WTC11 (cell line): Measurements from ENCODE around the gene TIFAB. TPM values are rescaled to one million over a fixed set of nuclear protein-coding genes. Genes with fewer than 3 reads are reported as not detected.

Experiments used
- ATAC-seq: fragments of 200-7000 bp; cut with Tn5 transposase; 2 replicates; pipeline ENCODE4 v1.10.0; 2021; ENCODE audit warnings: mild to moderate bottlenecking, moderate library complexity
- CTCF ChIA-PET: fragments of 300-600 bp; sonication (Branson Sonifier 250); formaldehyde crosslinking; loops from one replicate; lab custom pipeline; 2021; ENCODE audit warnings: antibody characterized with exemption; lab: Charles Lee
- POLR2A ChIA-PET: fragments of 350-600 bp; sonication (Branson Sonifier 250); formaldehyde crosslinking; loops from one replicate; lab custom pipeline; 2021; ENCODE audit warnings: antibody characterized with exemption; lab: Charles Lee
- DNase-seq: peaks from one replicate; pipeline ENCODE4 v3.0.0; 2021; ENCODE audit warnings: low spot score
- H3K27ac Mint-ChIP-seq: 2 replicates; pipeline ENCODE4 v1.8.0; 2021; ENCODE audit warnings: mixed read lengths
- H3K27me3 Mint-ChIP-seq: 2 replicates; pipeline ENCODE4 v1.8.0; 2021; ENCODE audit warnings: low read depth, mild to moderate bottlenecking, moderate library complexity, mixed read lengths
- H3K36me3 Mint-ChIP-seq: 2 replicates; pipeline ENCODE4 v1.8.0; 2021; ENCODE audit warnings: mixed read lengths
- H3K4me1 Mint-ChIP-seq: 2 replicates; pipeline ENCODE4 v1.8.0; 2022; ENCODE audit warnings: mixed read lengths
- H3K4me3 Mint-ChIP-seq: 2 replicates; pipeline ENCODE4 v1.8.0; 2021; ENCODE audit warnings: mild to moderate bottlenecking, moderate library complexity, mixed read lengths
- H3K9me3 Mint-ChIP-seq: 2 replicates; pipeline ENCODE4 v1.8.0; 2021; ENCODE audit warnings: mixed read lengths
- CDX4 ChIP-seq: fragments of 250-450 bp; sonication (Bioruptor Pico); IDR thresholded peaks from 2 replicates; pipeline ENCODE4 v1.9.0; 2021; ENCODE audit warnings: moderate library complexity, mild to moderate bottlenecking, inconsistent platforms, borderline replicate concordance
- CTCF ChIP-seq: fragments of 200-600 bp; IDR thresholded peaks from 2 replicates; pipeline ENCODE4 v1.8.0; 2022; ENCODE audit warnings: antibody characterized with exemption
- E2F5 ChIP-seq: sonication (generic); formaldehyde crosslinking; IDR thresholded peaks from 2 replicates; pipeline ENCODE4 v1.8.1; 2022; ENCODE audit warnings: mild to moderate bottlenecking, moderate library complexity, missing genetic modification reagents
- FOXJ3 ChIP-seq: sonication (generic); formaldehyde crosslinking; IDR thresholded peaks from 2 replicates; pipeline ENCODE4 v1.9.0; 2021; ENCODE audit warnings: missing genetic modification reagents, mild to moderate bottlenecking, borderline replicate concordance
- FOXK1 ChIP-seq: sonication (generic); formaldehyde crosslinking; IDR thresholded peaks from 2 replicates; pipeline ENCODE4 v1.8.0; 2022; ENCODE audit warnings: mild to moderate bottlenecking, moderate library complexity, missing genetic modification reagents
- GTF2I ChIP-seq: fragments of 250-450 bp; sonication (Bioruptor Pico); conservative IDR thresholded peaks from 2 replicates; pipeline ENCODE4 v1.4.0; 2021; ENCODE audit warnings: mild to moderate bottlenecking
- HMGA2 ChIP-seq: fragments of 250-450 bp; sonication (Bioruptor Pico); IDR thresholded peaks from 2 replicates; pipeline ENCODE4 v1.4.0; 2021; ENCODE audit warnings: mild to moderate bottlenecking, moderate library complexity
- KAT7 ChIP-seq: sonication (generic); formaldehyde crosslinking; IDR thresholded peaks from 2 replicates; pipeline ENCODE4 v1.8.1; 2023; ENCODE audit warnings: missing genetic modification reagents, mild to moderate bottlenecking, borderline replicate concordance
- MLX ChIP-seq: sonication (generic); formaldehyde crosslinking; IDR thresholded peaks from 2 replicates; pipeline ENCODE4 v1.8.1; 2023; ENCODE audit warnings: mild to moderate bottlenecking, missing genetic modification reagents, moderate library complexity
- PRDM15 ChIP-seq: sonication (generic); formaldehyde crosslinking; IDR thresholded peaks from 2 replicates; pipeline ENCODE4 v1.8.0; 2022; ENCODE audit warnings: missing genetic modification reagents
- RELA ChIP-seq: sonication (generic); formaldehyde crosslinking; IDR thresholded peaks from 2 replicates; pipeline ENCODE4 v1.8.1; 2022; ENCODE audit warnings: missing genetic modification reagents, mild to moderate bottlenecking, borderline replicate concordance
- RORB ChIP-seq: fragments of 250-450 bp; sonication (Bioruptor Pico); IDR thresholded peaks from 2 replicates; pipeline ENCODE4 v1.9.0; 2021; ENCODE audit warnings: mild to moderate bottlenecking
- TEAD1 ChIP-seq: sonication (generic); formaldehyde crosslinking; IDR thresholded peaks from 2 replicates; pipeline ENCODE4 v1.8.0; 2022; ENCODE audit warnings: mild to moderate bottlenecking, missing genetic modification reagents
- USF1 ChIP-seq: sonication (generic); formaldehyde crosslinking; IDR thresholded peaks from 2 replicates; pipeline ENCODE4 v1.8.0; 2022; ENCODE audit warnings: mild to moderate bottlenecking, missing genetic modification reagents
- USF2 ChIP-seq: sonication (generic); formaldehyde crosslinking; IDR thresholded peaks from 2 replicates; pipeline ENCODE4 v1.8.1; 2023; ENCODE audit warnings: mild to moderate bottlenecking, missing genetic modification reagents, moderate library complexity
- ZMAT4 ChIP-seq: fragments of 250-450 bp; sonication (Bioruptor Pico); IDR thresholded peaks from 2 replicates; pipeline ENCODE4 v1.9.0; 2021; ENCODE audit warnings: mild to moderate bottlenecking
- ZNF121 ChIP-seq: sonication (generic); formaldehyde crosslinking; IDR thresholded peaks from 2 replicates; pipeline ENCODE4 v1.8.0; 2023; ENCODE audit warnings: missing genetic modification reagents
- ZNF232 ChIP-seq: sonication (generic); formaldehyde crosslinking; IDR thresholded peaks from 2 replicates; pipeline ENCODE4 v1.8.0; 2022; ENCODE audit warnings: mild to moderate bottlenecking, missing genetic modification reagents
- ZNF396 ChIP-seq: fragments of 250-450 bp; sonication (Bioruptor Pico); IDR thresholded peaks from 2 replicates; pipeline ENCODE4 v1.8.0; 2021; ENCODE audit warnings: mild to moderate bottlenecking, moderate library complexity, borderline replicate concordance
- total RNA-seq: library from RNA; stranded (reverse); gene quantifications from 3 replicates; pipeline ENCODE4 v1.2.3, GENCODE V29; 2021

The TIFAB gene
- total RNA-seq, 1 experiment from 2014 or later, result not detected

- ChIA-PET CTCF (interaction anchor here (1.1 to 3.8 kb wide), 2 partner anchors 17 to 244 kb away, joined by 3 to 32 read pairs; no protein-coding TSS in a partner anchor), POLR2A (no interaction called here)
- Mint-ChIP-seq H3K4me3 (no peak overlapping the region), H3K4me1 (no peaks in the 10 kb centered on the region), H3K9me3 (peaks cover 3% of the 10 kb centered on the region), H3K36me3 (no peaks in the 10 kb centered on the region), H3K27ac (no peak overlapping the region), H3K27me3 (peaks cover 49% of the 10 kb centered on the region)
- DNase-seq (no peak), ATAC-seq (no peak)
- TF ChIP-seq USF2 (CRISPR knock-in tag) (no peak), FOXK1 (CRISPR knock-in tag) (no peak), HMGA2 (CRISPR knock-in tag) (no peak), CTCF (no peak), ZNF232 (CRISPR knock-in tag) (no peak)
Observed at GRCh38 chr5:135423146-135423845, 28.9 kb downstream of the TIFAB start.

- peaks cover 52% of the 10 kb centered on the region for H3K27me3 Mint-ChIP-seq
- H3K4me3 Mint-ChIP-seq, result no peak overlapping the region
- ChIA-PET CTCF (no interaction called here), POLR2A (no interaction called here)
- no peaks in the 10 kb centered on the region for H3K36me3 Mint-ChIP-seq
- ATAC-seq (no peak), DNase-seq (no peak)
- no peaks in the 10 kb centered on the region for H3K9me3 Mint-ChIP-seq
- TF ChIP-seq HMGA2 (CRISPR knock-in tag), result peak; percentile 96
- TF ChIP-seq CTCF, result no peak
- H3K27ac Mint-ChIP-seq, result no peak overlapping the region
- H3K4me1 Mint-ChIP-seq, result no peaks in the 10 kb centered on the region
Observed at GRCh38 chr5:135422419-135422818, 29.7 kb downstream of the TIFAB start.

- no peaks in the 10 kb centered on the region for H3K9me3 Mint-ChIP-seq
- H3K27ac Mint-ChIP-seq, result no peak overlapping the region
- H3K4me3 Mint-ChIP-seq, result no peak overlapping the region
- ChIA-PET CTCF (interaction anchor here (2.1 kb wide), 1 partner anchor 9 kb away, joined by 4 read pairs; no protein-coding TSS in a partner anchor), POLR2A (no interaction called here)
- peaks cover 62% of the 10 kb centered on the region for H3K27me3 Mint-ChIP-seq
- H3K36me3 Mint-ChIP-seq, result no peaks in the 10 kb centered on the region
- DNase-seq (no peak), ATAC-seq (no peak)
- H3K4me1 Mint-ChIP-seq, result no peaks in the 10 kb centered on the region
- TF ChIP-seq USF1 (CRISPR knock-in tag) (no peak), GTF2I (CRISPR knock-in tag) (no peak), TEAD1 (no peak), ZMAT4 (CRISPR knock-in tag) (no peak), MLX (CRISPR knock-in tag) (no peak), ZNF396 (CRISPR knock-in tag) (no peak), PRDM15 (no peak), KAT7 (CRISPR knock-in tag) (no peak), RELA (no peak), ZNF121 (no peak), E2F5 (no peak), FOXJ3 (CRISPR knock-in tag) (no peak), CDX4 (CRISPR knock-in tag) (no peak), RORB (CRISPR knock-in tag) (no peak)
Observed at GRCh38 chr5:135417083-135417482, 35.1 kb downstream of the TIFAB start.
